Stimulated activated naive CD8-positive, alpha-beta T cell treated with anti-CD3 and anti-CD28 coated beads, Interleukin-15, amount 100 ng/mL, for 72 hours (primary cell): ENCODE data around the gene FGF2.
"Not testable (repeated sequence)": the region's sequence is repeated elsewhere in the genome, so short reads cannot be mapped to it uniquely, and the experiment has no call there.

Source experiments
- ATAC-seq: fragments of 150-1000 bp; cut with Tn5 transposase; 2 replicates; pipeline ENCODE4 v1.10.0; 2021; ENCODE audit warnings: mild to moderate bottlenecking, moderate library complexity
- DNase-seq, 2 donors: peaks; one replicate each; pipeline ENCODE4 v3.0.0; 2021 to 2022
- H3K27ac Mint-ChIP-seq, 2 donors: one replicate each; pipeline ENCODE4 v1.8.0; 2022; ENCODE audit warnings: mild to moderate bottlenecking in 2 of 2, mixed read lengths in 2 of 2, moderate library complexity in 2 of 2
- H3K27me3 Mint-ChIP-seq: one replicate; pipeline ENCODE4 v1.8.0; 2022; ENCODE audit warnings: mixed read lengths
- H3K4me1 Mint-ChIP-seq: one replicate; pipeline ENCODE4 v1.8.0; 2022; ENCODE audit warnings: mild to moderate bottlenecking, mixed read lengths
- H3K4me3 Mint-ChIP-seq, 2 donors: one replicate each; pipeline ENCODE4 v1.8.0; 2022; ENCODE audit warnings: mild to moderate bottlenecking in 2 of 2, mixed read lengths in 2 of 2, moderate library complexity in 1 of 2
- H3K9me3 Mint-ChIP-seq, 2 donors: one replicate each; pipeline ENCODE4 v1.8.0; 2022; ENCODE audit warnings: mixed read lengths in 2 of 2

The FGF2 gene

GRCh38 chr4:122909683-122910082 is 83.1 kb downstream of the FGF2 start:
- Mint-ChIP-seq H3K4me3 (no peak overlapping the region), H3K4me1 (no peaks in the 10 kb centered on the region), H3K27ac (no peak overlapping the region), H3K27me3 (no peaks in the 10 kb centered on the region), H3K9me3 (no peaks in the 10 kb centered on the region)
- DNase-seq = no peak
- ATAC-seq = no peak

DNA sequence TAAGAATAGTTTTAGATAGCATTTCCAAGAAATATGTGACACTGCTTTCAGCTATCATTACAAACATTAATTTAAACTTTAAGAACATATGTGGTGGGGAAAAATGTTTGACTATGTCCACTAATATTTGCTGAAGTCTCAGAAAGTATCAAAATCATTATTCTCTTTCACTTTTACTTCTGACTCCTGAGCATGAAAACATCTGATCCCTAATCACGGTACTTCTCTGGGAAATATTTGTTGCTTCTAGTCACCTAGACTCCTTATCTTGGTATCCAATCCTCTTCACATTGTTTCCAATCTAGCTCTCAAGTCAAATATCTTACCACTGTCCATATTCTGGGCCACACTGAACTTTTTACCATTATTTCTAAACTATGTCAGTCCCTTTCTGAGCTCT is 85.0 kb downstream of the FGF2 start:
- DNase-seq = no peak
- H3K27me3 Mint-ChIP-seq = no peaks in the 10 kb centered on the region
- no peak overlapping the region for H3K27ac Mint-ChIP-seq
- H3K4me3 Mint-ChIP-seq = no peak overlapping the region
- no peaks in the 10 kb centered on the region for H3K9me3 Mint-ChIP-seq
- no peaks in the 10 kb centered on the region for H3K4me1 Mint-ChIP-seq
- ATAC-seq = no peak

GRCh38 chr4:122912810-122913575 is 86.4 kb downstream of the FGF2 start:
- Mint-ChIP-seq H3K4me3 (no peak overlapping the region), H3K27ac (no peak overlapping the region), H3K9me3 (no peaks in the 10 kb centered on the region), H3K4me1 (no peaks in the 10 kb centered on the region), H3K27me3 (no peaks in the 10 kb centered on the region)
- DNase-seq (no peak), ATAC-seq (no peak)

DNA sequence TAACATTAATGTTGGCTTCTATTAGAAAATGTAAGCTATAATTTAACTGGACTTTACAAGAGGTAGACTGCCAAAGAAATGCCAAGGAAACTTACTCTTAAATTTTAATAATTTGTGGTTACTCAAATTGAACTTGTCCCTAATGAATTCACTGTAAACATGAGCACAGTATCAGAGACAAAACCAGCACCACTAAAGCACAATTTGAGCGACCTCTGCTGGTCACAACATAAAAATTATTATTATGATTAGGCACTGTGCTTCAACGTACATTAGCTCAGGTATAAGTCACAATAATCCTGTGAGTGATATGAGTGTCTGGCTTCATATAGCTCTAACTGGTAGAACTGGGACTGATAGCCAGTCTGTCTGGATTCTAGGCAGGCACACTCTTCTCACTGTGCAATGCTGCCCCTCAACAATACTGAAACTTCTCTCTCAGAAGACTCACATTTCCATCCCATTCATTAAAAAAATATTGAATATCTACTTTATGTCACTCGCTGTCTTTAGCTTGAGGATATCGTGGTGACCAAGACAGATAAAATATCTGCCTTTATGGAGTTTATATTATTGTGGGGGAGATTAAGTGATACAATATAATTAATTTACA is 87.8 kb downstream of the FGF2 start:
- no peak overlapping the region for H3K27ac Mint-ChIP-seq
- no peaks in the 10 kb centered on the region for H3K4me1 Mint-ChIP-seq
- no peak overlapping the region for H3K4me3 Mint-ChIP-seq
- DNase-seq (peak in 1 of 2 donors; percentile 31), ATAC-seq (peak; percentile 86)
- H3K27me3 Mint-ChIP-seq = no peaks in the 10 kb centered on the region
- no peaks in the 10 kb centered on the region for H3K9me3 Mint-ChIP-seq

DNA sequence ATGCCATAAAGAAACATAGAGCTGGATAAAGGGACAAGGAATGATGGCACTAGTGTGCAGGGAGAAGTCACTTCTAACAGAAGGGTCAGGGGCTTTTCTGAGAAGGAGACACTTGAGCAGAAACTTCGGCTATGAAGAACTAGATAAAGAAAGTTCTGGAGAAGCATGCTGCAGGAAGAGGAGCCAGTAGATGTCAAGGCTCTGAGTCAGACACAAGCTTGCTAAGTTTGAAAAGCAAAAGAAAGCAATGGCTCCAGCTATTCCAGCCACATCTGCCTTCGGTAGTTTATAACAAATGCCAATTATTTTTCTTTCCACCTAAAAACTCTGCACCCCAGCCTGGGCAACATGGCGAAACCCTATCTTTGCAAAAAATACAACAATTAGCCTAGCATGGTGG is 88.3 kb downstream of the FGF2 start:
- H3K27ac Mint-ChIP-seq = no peak overlapping the region
- H3K4me1 Mint-ChIP-seq = no peaks in the 10 kb centered on the region
- H3K27me3 Mint-ChIP-seq = no peaks in the 10 kb centered on the region
- DNase-seq (no peak), ATAC-seq (no peak)
- no peak overlapping the region for H3K4me3 Mint-ChIP-seq
- H3K9me3 Mint-ChIP-seq = no peaks in the 10 kb centered on the region

- Mint-ChIP-seq H3K9me3 (no peaks in the 10 kb centered on the region), H3K27me3 (no peaks in the 10 kb centered on the region), H3K4me3 (no peak overlapping the region), H3K27ac (no peak overlapping the region), H3K4me1 (no peaks in the 10 kb centered on the region)
- DNase-seq (no peak), ATAC-seq (no peak)
Measured at GRCh38 chr4:122917731-122918130, 91.1 kb downstream of the FGF2 start.

GRCh38 chr4:122920473-122920872 is 93.8 kb downstream of the FGF2 start:
- no peak overlapping the region for H3K27ac Mint-ChIP-seq
- no peak for ATAC-seq
- no peak overlapping the region for H3K4me3 Mint-ChIP-seq
- no peaks in the 10 kb centered on the region for H3K27me3 Mint-ChIP-seq
- H3K9me3 Mint-ChIP-seq = no peaks in the 10 kb centered on the region
- DNase-seq = no peak
- no peaks in the 10 kb centered on the region for H3K4me1 Mint-ChIP-seq

GRCh38 chr4:122921300-122921699 is 94.7 kb downstream of the FGF2 start:
- DNase-seq (no peak), ATAC-seq (no peak)
- no peaks in the 10 kb centered on the region for H3K27me3 Mint-ChIP-seq
- H3K9me3 Mint-ChIP-seq = no peaks in the 10 kb centered on the region
- H3K4me3 Mint-ChIP-seq = peak overlapping the region; percentile 57 to 96
- no peaks in the 10 kb centered on the region for H3K4me1 Mint-ChIP-seq
- H3K27ac Mint-ChIP-seq = no peak overlapping the region

GRCh38 chr4:122921971-122922876 is 95.6 kb downstream of the FGF2 start, which contains the start of gene NUDT6:
Gene NUDT6 (minus strand): TSS chr4:122922597. CDS start chr4:122922572, 25 bp downstream.
- DNase-seq (peak; percentile 56 to 61), ATAC-seq (peak; percentile 76)
- Mint-ChIP-seq H3K27me3 (no peaks in the 10 kb centered on the region), H3K27ac (peak within 1 kb of the TSS; percentile 95 to 98), H3K4me3 (peak within 1 kb of the TSS; percentile 96 to 98), H3K4me1 (no peaks in the 10 kb centered on the region), H3K9me3 (no peaks in the 10 kb centered on the region)

GRCh38 chr4:122922877-122923511 is 96.4 kb downstream of the FGF2 start:
- Mint-ChIP-seq H3K27me3 (no peaks in the 10 kb centered on the region), H3K27ac (peak overlapping the region; percentile 95 to 98), H3K9me3 (no peaks in the 10 kb centered on the region), H3K4me1 (no peaks in the 10 kb centered on the region), H3K4me3 (peak overlapping the region; percentile 96 to 98)
- DNase-seq (peak; percentile 81 to 91), ATAC-seq (peak; percentile 97)

DNA sequence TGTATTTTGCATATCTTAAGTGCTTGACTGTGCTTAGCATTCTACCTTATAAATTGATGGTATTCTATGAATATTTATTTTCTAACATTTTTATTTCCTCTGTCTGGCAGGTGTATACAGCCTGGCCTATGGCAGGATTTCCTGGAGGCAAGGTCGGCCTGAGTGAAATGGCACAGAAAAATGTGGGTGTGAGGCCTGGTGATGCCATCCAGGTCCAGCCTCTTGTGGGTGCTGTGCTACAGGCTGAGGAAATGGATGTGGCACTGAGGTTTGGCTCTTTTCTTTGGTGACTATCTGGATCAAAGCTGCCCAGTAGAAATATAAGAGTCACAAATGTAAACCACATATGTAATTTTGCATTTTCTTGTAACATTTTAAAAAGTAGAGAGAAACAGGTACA is 102.3 kb downstream of the FGF2 start:
- Mint-ChIP-seq H3K27me3 (no peaks in the 10 kb centered on the region), H3K4me3 (no peak overlapping the region), H3K9me3 (no peaks in the 10 kb centered on the region), H3K4me1 (no peaks in the 10 kb centered on the region), H3K27ac (no peak overlapping the region)
- DNase-seq (no peak), ATAC-seq (peak; percentile 53)

- H3K27me3 Mint-ChIP-seq = no peaks in the 10 kb centered on the region
- no peak overlapping the region for H3K27ac Mint-ChIP-seq
- ATAC-seq (no peak), DNase-seq (no peak)
- H3K4me1 Mint-ChIP-seq = no peaks in the 10 kb centered on the region
- no peaks in the 10 kb centered on the region for H3K9me3 Mint-ChIP-seq
- H3K4me3 Mint-ChIP-seq = no peak overlapping the region
Measured at GRCh38 chr4:122930862-122931261, 104.2 kb downstream of the FGF2 start.

- H3K27me3 Mint-ChIP-seq = no peaks in the 10 kb centered on the region
- ATAC-seq (no peak), DNase-seq (no peak)
- no peak overlapping the region for H3K27ac Mint-ChIP-seq
- H3K4me1 Mint-ChIP-seq = no peaks in the 10 kb centered on the region
- no peak overlapping the region for H3K4me3 Mint-ChIP-seq
- no peaks in the 10 kb centered on the region for H3K9me3 Mint-ChIP-seq
Measured at GRCh38 chr4:122932763-122933162, 106.1 kb downstream of the FGF2 start.

- H3K9me3 Mint-ChIP-seq, ATAC-seq, H3K4me3 Mint-ChIP-seq, DNase-seq, H3K27me3 Mint-ChIP-seq, H3K27ac Mint-ChIP-seq, H3K4me1 Mint-ChIP-seq: not testable (repeated sequence)
Measured at GRCh38 chr4:122945136-122945535, 118.5 kb downstream of the FGF2 start.

GRCh38 chr4:122946142-122946541 is 119.5 kb downstream of the FGF2 start:
- Mint-ChIP-seq H3K4me1 (no peaks in the 10 kb centered on the region), H3K9me3 (no peaks in the 10 kb centered on the region), H3K27ac (no peak overlapping the region), H3K27me3 (no peaks in the 10 kb centered on the region), H3K4me3 (no peak overlapping the region)
- ATAC-seq (no peak), DNase-seq (no peak)
